K562 treated with DMSO at 1 percent for 48 hours (cell line): ENCODE results near the gene OR10G8. TPM values are rescaled to one million over a fixed set of nuclear protein-coding genes. Genes with fewer than 3 reads are reported as not detected.

ENCODE experiments used
- total RNA-seq: library from RNA; unstranded; fragments of 300-600 nt; gene quantifications from 2 replicates; pipeline ENCODE4 v1.2.3, GENCODE V29; 2022; ENCODE audit warnings: low replicate concordance; ENCODE audit errors: extremely low read depth

OR10G8 gene
- not detected in 2 replicates for total RNA-seq

GRCh38 chr11:124026498-124026897 is at the start of gene OR10G8:
TSS of gene OR10G8 (plus strand) at chr11:124026798. CDS start at chr11:124029623, 2,825 bp downstream.

GRCh38 chr11:123977731-123978347 is 48.8 kb upstream of the OR10G8 start, which contains the start of gene OR10S1:
TSS of gene OR10S1 (minus strand) at chr11:123977781. CDS start at chr11:123977664, 117 bp downstream.

GRCh38 chr11:123995119-123995518 is 31.5 kb upstream of the OR10G8 start, which contains the start of gene OR10G6:
TSS of gene OR10G6 (minus strand) at chr11:123995161. CDS start at chr11:123995161, 0 bp downstream.

GRCh38 chr11:124012697-124013096 is 13.9 kb upstream of the OR10G8 start, which contains the start of gene OR10G4:
TSS of gene OR10G4 (plus strand) at chr11:124012997. CDS start at chr11:124015575, 2,578 bp downstream.

GRCh38 chr11:124041254-124041653 is 14.7 kb downstream of the OR10G8 start, which contains the start of gene OR10G7:
TSS of gene OR10G7 (minus strand) at chr11:124041325. CDS start at chr11:124039001, 2,324 bp downstream.

Other genes starting within 250 kb of the OR10G8 start
- not detected in 2 replicates for gene OR6M1, start 220.4 kb upstream of the OR10G8 start, total RNA-seq
- gene TMEM225, start 141.1 kb upstream of the OR10G8 start, total RNA-seq, result not detected in 2 replicates
- gene OR8D4, start 124.6 kb upstream of the OR10G8 start, total RNA-seq, result not detected in 2 replicates
- not detected in 2 replicates for gene OR4D5, start 87.2 kb upstream of the OR10G8 start, total RNA-seq
- gene OR6T1, start 83.0 kb upstream of the OR10G8 start, total RNA-seq, result not detected in 2 replicates
- not detected in 2 replicates for gene OR10S1, start 49.0 kb upstream of the OR10G8 start, total RNA-seq
- not detected in 2 replicates for gene OR10G6, start 31.6 kb upstream of the OR10G8 start, total RNA-seq
- not detected in 2 replicates for gene OR10G4, start 13.8 kb upstream of the OR10G8 start, total RNA-seq
- gene OR10G9, start 3.8 kb upstream of the OR10G8 start, total RNA-seq, result not detected in 2 replicates
- gene OR10G7, start 14.5 kb downstream of the OR10G8 start, total RNA-seq, result not detected in 2 replicates
- gene VWA5A, start 88.7 kb downstream of the OR10G8 start, total RNA-seq, result not detected in 2 replicates
- not detected in 2 replicates for gene OR10D3, start 156.5 kb downstream of the OR10G8 start, total RNA-seq
- gene OR8G1, start 214.3 kb downstream of the OR10G8 start, total RNA-seq, result not detected in 2 replicates
- not detected in 2 replicates for gene OR8G5, start 229.6 kb downstream of the OR10G8 start, total RNA-seq